Tibial nerve (tissue), 4 donors: ENCODE data around the gene PRODH2. TPM values are rescaled to one million over a fixed set of nuclear protein-coding genes. Genes with fewer than 3 reads are reported as not detected.

Experiments used
- DNase-seq, 2 donors: peaks; one replicate each; pipeline ENCODE4 v3.0.0-alpha.2; 2019; ENCODE audit warnings: low spot score in 2 of 2
- H3K27ac ChIP-seq, 4 donors: fragments of 200-600 bp; sonication (generic) in 3 of 4; one replicate each; pipeline ENCODE4 v1.5.1; 2017 to 2019; ENCODE audit warnings: mild to moderate bottlenecking in 1 of 4
- H3K27me3 ChIP-seq, 2 donors: fragments of 200-600 bp; sonication (generic) in 1 of 2; one replicate each; pipeline versions ENCODE4 v1.5.1 to v1.6.0; 2017 to 2019
- H3K36me3 ChIP-seq, 3 donors: fragments of 200-600 bp; sonication (generic); one replicate each; pipeline ENCODE4 v1.5.1; 2018 to 2019
- H3K4me1 ChIP-seq, 4 donors: fragments of 200-600 bp; sonication (generic) in 3 of 4; one replicate each; pipeline ENCODE4 v1.5.1; 2017 to 2019
- H3K4me3 ChIP-seq, 4 donors: fragments of 200-600 bp; sonication (generic) in 3 of 4; one replicate each; pipeline ENCODE4 v1.5.1; 2017 to 2019; ENCODE audit warnings: mild to moderate bottlenecking in 1 of 4, moderate library complexity in 1 of 4
- H3K9me3 ChIP-seq, 4 donors: fragments of 200-600 bp; sonication (generic) in 3 of 4; one replicate each; pipeline ENCODE4 v1.5.1; 2017 to 2019
- EP300 ChIP-seq, 2 donors: sonication (generic); formaldehyde crosslinking; IDR thresholded peaks; one replicate each; pipeline ENCODE4 v1.6.1; 2017; ENCODE audit warnings: antibody characterized with exemption in 2 of 2, mild to moderate bottlenecking in 1 of 2
- POLR2A ChIP-seq, 2 donors: fragments of 450-650 bp; IDR thresholded peaks; one replicate each; pipeline ENCODE4 v1.6.1; 2017; ENCODE audit warnings: antibody characterized with exemption in 2 of 2, mild to moderate bottlenecking in 2 of 2, moderate library complexity in 2 of 2
- WGBS, 2 donors: methylation state at CpG; one replicate each; pipeline ENCODE4 v1.1.5; 2018; 5-methylcytosine and 5-hydroxymethylcytosine counted together
- total RNA-seq, 4 donors: library from RNA; depleted of rRNA; stranded (reverse); fragments of >200 nt; gene quantifications; one replicate each; pipeline ENCODE4 v1.1.0, GENCODE V29; 2016
- TF ChIP-seq, protein P1 (sequence below), 5 experiments: fragments of 200-600 bp in 3 of 5; fragments of 450-650 bp in 2 of 5; sonication (generic) in 3 of 5; IDR thresholded peaks; one replicate each; pipeline ENCODE4 v1.5.1; 2016 to 2019; ENCODE audit warnings: antibody characterized with exemption in 5 of 5, mild to moderate bottlenecking in 3 of 5, moderate library complexity in 2 of 5

PRODH2 gene
- total RNA-seq, 4 donors from 2014 or later: not detected

GRCh38 chr19:35845215-35846037 is 32.8 kb upstream of the PRODH2 start:
- H3K4me3 ChIP-seq: peak overlapping the region in 2 of 4 donors; percentile 7 to 18
- H3K36me3 ChIP-seq: no peaks in the 10 kb centered on the region
- H3K9me3 ChIP-seq: peaks cover 0 to 18% (median 0%) of the 10 kb centered on the region in 4 donors
- H3K27me3 ChIP-seq: peaks cover 2 to 74% of the 10 kb centered on the region in 2 donors
- no peak for DNase-seq
- H3K4me1 ChIP-seq: peaks cover 0 to 22% (median 9%) of the 10 kb centered on the region in 4 donors
- TF ChIP-seq EP300 (IDR thresholded peaks at IDR 0.05): no peak
- TF ChIP-seq POLR2A (IDR thresholded peaks at IDR 0.05): no peak
- TF ChIP-seq, protein P1, sequence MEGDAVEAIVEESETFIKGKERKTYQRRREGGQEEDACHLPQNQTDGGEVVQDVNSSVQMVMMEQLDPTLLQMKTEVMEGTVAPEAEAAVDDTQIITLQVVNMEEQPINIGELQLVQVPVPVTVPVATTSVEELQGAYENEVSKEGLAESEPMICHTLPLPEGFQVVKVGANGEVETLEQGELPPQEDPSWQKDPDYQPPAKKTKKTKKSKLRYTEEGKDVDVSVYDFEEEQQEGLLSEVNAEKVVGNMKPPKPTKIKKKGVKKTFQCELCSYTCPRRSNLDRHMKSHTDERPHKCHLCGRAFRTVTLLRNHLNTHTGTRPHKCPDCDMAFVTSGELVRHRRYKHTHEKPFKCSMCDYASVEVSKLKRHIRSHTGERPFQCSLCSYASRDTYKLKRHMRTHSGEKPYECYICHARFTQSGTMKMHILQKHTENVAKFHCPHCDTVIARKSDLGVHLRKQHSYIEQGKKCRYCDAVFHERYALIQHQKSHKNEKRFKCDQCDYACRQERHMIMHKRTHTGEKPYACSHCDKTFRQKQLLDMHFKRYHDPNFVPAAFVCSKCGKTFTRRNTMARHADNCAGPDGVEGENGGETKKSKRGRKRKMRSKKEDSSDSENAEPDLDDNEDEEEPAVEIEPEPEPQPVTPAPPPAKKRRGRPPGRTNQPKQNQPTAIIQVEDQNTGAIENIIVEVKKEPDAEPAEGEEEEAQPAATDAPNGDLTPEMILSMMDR (IDR thresholded peaks at IDR 0.05): no peak
- no peak overlapping the region for H3K27ac ChIP-seq
- 6 to 7% methylated on average over 33 to 38 of the region's 63 CpGs for WGBS, 2 donors

DNA sequence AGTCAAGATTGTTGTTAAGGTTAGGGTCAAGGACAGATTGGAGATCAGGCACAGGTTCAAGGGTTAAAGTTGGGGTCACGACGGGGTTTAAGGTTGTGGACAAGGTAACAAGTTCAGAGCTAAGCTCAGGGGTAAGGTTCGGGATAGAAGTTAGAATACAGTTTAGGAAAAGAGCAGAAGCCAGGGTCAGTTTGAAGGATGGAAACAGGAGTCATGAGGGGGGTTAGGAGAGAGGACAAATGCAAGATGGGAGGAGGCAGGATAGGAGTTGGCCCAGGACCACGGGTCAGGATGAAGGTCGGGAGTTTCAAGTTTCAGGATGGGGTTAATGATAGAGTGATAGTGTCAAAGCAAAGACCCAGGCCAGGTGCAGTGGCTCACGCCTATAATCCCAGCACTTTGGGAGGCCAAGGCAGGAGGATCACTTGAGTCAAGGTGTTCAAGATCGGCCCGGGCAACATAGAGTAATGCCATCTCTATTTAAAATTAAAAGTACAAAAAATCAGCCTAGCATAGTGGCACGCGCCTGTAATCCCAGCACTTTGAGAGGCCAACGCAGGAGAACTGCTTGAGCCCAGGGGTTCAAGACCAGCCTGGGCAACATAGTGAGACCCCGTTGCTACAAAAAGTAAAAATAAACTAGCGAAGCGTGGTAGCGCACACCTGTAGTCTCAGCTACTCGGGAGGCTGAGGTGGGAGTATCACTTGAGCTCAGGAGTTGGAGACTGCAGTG is 32.0 kb upstream of the PRODH2 start:
- H3K36me3 ChIP-seq: no peaks in the 10 kb centered on the region
- 58 to 65% methylated on average over 16 of the region's 16 CpGs for WGBS, 2 donors
- H3K4me1 ChIP-seq: peaks cover 0 to 22% (median 9%) of the 10 kb centered on the region in 4 donors
- H3K27me3 ChIP-seq: peaks cover 2 to 66% of the 10 kb centered on the region in 2 donors
- TF ChIP-seq EP300 (IDR thresholded peaks at IDR 0.05) (no peak), POLR2A (IDR thresholded peaks at IDR 0.05) (no peak)
- TF ChIP-seq, protein P1 (IDR thresholded peaks at IDR 0.05): no peak
- peaks cover 0 to 26% (median 0%) of the 10 kb centered on the region in 4 donors for H3K9me3 ChIP-seq
- H3K27ac ChIP-seq: no peak overlapping the region
- H3K4me3 ChIP-seq: no peak overlapping the region
- no peak for DNase-seq

DNA sequence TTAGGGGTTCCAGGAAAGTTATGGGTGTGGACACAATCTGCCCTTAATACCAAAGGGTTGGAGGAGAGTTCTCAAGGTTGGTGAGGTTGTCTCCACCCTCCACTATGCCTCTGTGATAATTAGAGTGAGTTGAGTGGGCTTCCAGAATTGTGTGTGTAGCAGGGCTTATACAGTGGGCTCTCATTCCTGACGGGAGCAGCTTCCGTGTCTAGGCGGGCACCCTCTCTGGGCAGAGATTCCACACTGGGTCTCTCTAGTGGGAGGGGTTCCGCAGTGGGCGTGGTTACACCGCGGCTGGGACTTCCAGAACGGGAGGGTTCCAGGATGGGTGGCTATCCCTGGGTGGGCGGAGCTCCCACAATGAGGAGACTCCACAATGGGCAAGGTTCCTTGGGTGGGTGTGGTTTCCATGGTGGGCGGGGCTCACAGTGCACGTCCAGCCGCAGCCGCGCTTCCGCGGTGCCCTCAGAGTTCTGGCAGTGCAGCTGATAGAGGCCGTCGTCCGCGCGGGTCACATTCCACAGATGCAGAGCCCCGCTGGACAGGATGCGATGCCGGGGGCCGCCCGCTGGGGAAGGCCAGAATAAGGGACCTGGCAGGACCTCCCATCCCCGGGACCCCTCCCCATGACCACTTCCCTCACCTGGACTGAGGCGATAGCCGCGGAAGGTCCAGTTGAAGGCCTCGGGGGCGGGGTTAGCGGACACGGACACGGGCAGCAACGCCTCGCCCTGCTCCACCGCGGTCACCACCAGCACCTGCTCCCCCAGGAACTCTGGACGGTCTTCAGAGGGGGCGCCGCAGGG is 31.2 kb upstream of the PRODH2 start:
- no peak overlapping the region for H3K27ac ChIP-seq
- TF ChIP-seq, protein P1 (IDR thresholded peaks at IDR 0.05): no peak
- no peak for TF ChIP-seq EP300 (IDR thresholded peaks at IDR 0.05)
- TF ChIP-seq POLR2A (IDR thresholded peaks at IDR 0.05): no peak
- H3K9me3 ChIP-seq: peaks cover 0 to 34% (median 3%) of the 10 kb centered on the region in 4 donors
- peaks cover 2 to 59% of the 10 kb centered on the region in 2 donors for H3K27me3 ChIP-seq
- H3K4me1 ChIP-seq: peaks cover 0 to 22% (median 9%) of the 10 kb centered on the region in 4 donors
- H3K36me3 ChIP-seq: no peaks in the 10 kb centered on the region
- 6 to 10% methylated on average over 30 to 42 of the region's 42 CpGs for WGBS, 2 donors
- DNase-seq: no peak
- H3K4me3 ChIP-seq: no peak overlapping the region

GRCh38 chr19:35842666-35843272 is 30.1 kb upstream of the PRODH2 start:
- TF ChIP-seq EP300 (IDR thresholded peaks at IDR 0.05) (no peak), POLR2A (IDR thresholded peaks at IDR 0.05) (no peak)
- TF ChIP-seq, protein P1 (IDR thresholded peaks at IDR 0.05): no peak
- Histone ChIP-seq H3K27me3 (peaks cover 2 to 48% of the 10 kb centered on the region in 2 donors), H3K4me3 (no peak overlapping the region), H3K9me3 (peaks cover 0 to 45% (median 5%) of the 10 kb centered on the region in 4 donors), H3K4me1 (peaks cover 0 to 22% (median 9%) of the 10 kb centered on the region in 4 donors), H3K36me3 (no peaks in the 10 kb centered on the region), H3K27ac (no peak overlapping the region)
- 84 to 89% methylated on average over 4 of the region's 4 CpGs for WGBS, 2 donors
- no peak for DNase-seq
